ENCODE data around the gene CCDC85B.
A peak's percentile ranks its signal among the peaks of the same experiment; 100 is the strongest.

CCDC85B gene

GRCh38 chr11:65917434-65918210, 27.1 kb downstream of the CCDC85B start:
- no peak for TF ChIP-seq Cebpa-rat (IDR thresholded peaks at IDR 0.05)
- Histone ChIP-seq H3K36me3 (peaks cover 22% of the 10 kb centered on the region), H3K27me3 (no peaks in the 10 kb centered on the region), H3K9ac (peak overlapping the region; percentile 98), H3K9me3 (no peaks in the 10 kb centered on the region), H4K20me1 (peaks cover 37% of the 10 kb centered on the region; the same call in 1 of the 2 replicates), H3K4me3 (peak overlapping the region; percentile 96), H3K4me2 (peak overlapping the region; percentile 96), H3K4me1 (peaks cover 59% of the 10 kb centered on the region), H3K27ac (peak overlapping the region; percentile 95)

- Histone ChIP-seq H4K20me1 (peaks cover 37% of the 10 kb centered on the region; the same call in 1 of the 2 replicates), H3K4me3 (peak within 1 kb of the TSS; percentile 96), H3K9ac (peak within 1 kb of the TSS; percentile 98), H3K4me2 (peak within 1 kb of the TSS; percentile 96), H3K4me1 (peaks cover 54% of the 10 kb centered on the region), H3K36me3 (peaks cover 29% of the 10 kb centered on the region), H3K27ac (peak within 1 kb of the TSS; percentile 95), H3K9me3 (no peaks in the 10 kb centered on the region), H3K27me3 (no peaks in the 10 kb centered on the region)
- no peak for TF ChIP-seq Cebpa-rat (IDR thresholded peaks at IDR 0.05)
Observed at GRCh38 chr11:65918211-65919140, 28.0 kb downstream of the CCDC85B start, which contains the start of gene C11orf68. C11orf68 (minus strand) TSS chr11:65919062; CDS start chr11:65919031, 31 bp downstream.

- Histone ChIP-seq H3K4me2 (peak within 1 kb of the TSS; percentile 96), H3K9ac (peak within 1 kb of the TSS; percentile 98), H3K4me3 (peak within 1 kb of the TSS; percentile 96), H3K4me1 (peaks cover 54% of the 10 kb centered on the region), H4K20me1 (peaks cover 37% of the 10 kb centered on the region; the same call in 1 of the 2 replicates), H3K9me3 (no peaks in the 10 kb centered on the region), H3K27ac (peak within 1 kb of the TSS; percentile 95), H3K36me3 (peaks cover 30% of the 10 kb centered on the region), H3K27me3 (no peaks in the 10 kb centered on the region)
- TF ChIP-seq Cebpa-rat (IDR thresholded peaks at IDR 0.05), result no peak
Observed at GRCh38 chr11:65919141-65919572, 28.7 kb downstream of the CCDC85B start, which contains the start of gene DRAP1. DRAP1 (plus strand) TSS chr11:65919426; CDS start chr11:65919502, 76 bp downstream.

GRCh38 chr11:65919573-65920371, 29.3 kb downstream of the CCDC85B start:
- Histone ChIP-seq H3K4me3 (peak overlapping the region; percentile 84), H3K9ac (peak overlapping the region; percentile 86), H3K9me3 (no peaks in the 10 kb centered on the region), H3K36me3 (peaks cover 36% of the 10 kb centered on the region), H3K27ac (peak overlapping the region; percentile 65), H3K4me1 (peaks cover 49% of the 10 kb centered on the region), H4K20me1 (peaks cover 37% of the 10 kb centered on the region; the same call in 1 of the 2 replicates), H3K4me2 (peak overlapping the region; percentile 94), H3K27me3 (no peaks in the 10 kb centered on the region)
- TF ChIP-seq Cebpa-rat (IDR thresholded peaks at IDR 0.05), result no peak

GRCh38 chr11:65920372-65920802, 29.9 kb downstream of the CCDC85B start:
- peak overlapping the region; percentile 84 for H3K4me3 ChIP-seq
- H3K4me1 ChIP-seq, result peaks cover 43% of the 10 kb centered on the region
- H3K27me3 ChIP-seq, result no peaks in the 10 kb centered on the region
- peaks cover 38% of the 10 kb centered on the region for H3K36me3 ChIP-seq
- no peaks in the 10 kb centered on the region for H3K9me3 ChIP-seq
- TF ChIP-seq Cebpa-rat (IDR thresholded peaks at IDR 0.05), result no peak
- H3K9ac ChIP-seq, result peak overlapping the region; percentile 86
- H4K20me1 ChIP-seq, result peaks cover 32% of the 10 kb centered on the region; the same call in 1 of the 2 replicates
- peak overlapping the region; percentile 94 for H3K4me2 ChIP-seq
- peak overlapping the region; percentile 65 for H3K27ac ChIP-seq

GRCh38 chr11:65921033-65921555, 30.6 kb downstream of the CCDC85B start:
- H3K4me1 ChIP-seq, result peaks cover 36% of the 10 kb centered on the region
- peak overlapping the region; percentile 9; the same call in 1 of the 2 replicates for H3K27ac ChIP-seq
- peaks cover 25% of the 10 kb centered on the region; the same call in 1 of the 2 replicates for H4K20me1 ChIP-seq
- H3K27me3 ChIP-seq, result no peaks in the 10 kb centered on the region
- H3K9ac ChIP-seq, result peak overlapping the region; percentile 45; the same call in 1 of the 2 replicates
- H3K4me3 ChIP-seq, result peak overlapping the region; percentile 84; the same call in 1 of the 2 replicates
- peak overlapping the region; percentile 94 for H3K4me2 ChIP-seq
- peaks cover 38% of the 10 kb centered on the region for H3K36me3 ChIP-seq
- TF ChIP-seq Cebpa-rat (IDR thresholded peaks at IDR 0.05), result no peak
- H3K9me3 ChIP-seq, result no peaks in the 10 kb centered on the region

- Histone ChIP-seq H3K9ac (0 out of 2 replicates have a peak overlapping the region, but pooled peaks have one; percentile 6), H3K27ac (no peak overlapping the region)
Observed at GRCh38 chr11:65921876-65922275, 31.4 kb downstream of the CCDC85B start.

GRCh38 chr11:65922565-65922964, 32.1 kb downstream of the CCDC85B start:
- Histone ChIP-seq H3K27me3 (no peaks in the 10 kb centered on the region), H3K9ac (no peak overlapping the region), H3K27ac (no peak overlapping the region), H3K4me2 (no peak overlapping the region), H3K36me3 (peaks cover 33% of the 10 kb centered on the region), H3K9me3 (no peaks in the 10 kb centered on the region), H3K4me1 (peaks cover 30% of the 10 kb centered on the region), H3K4me3 (no peak overlapping the region), H4K20me1 (peaks cover 10% of the 10 kb centered on the region; the same call in 1 of the 2 replicates)
- TF ChIP-seq Cebpa-rat (IDR thresholded peaks at IDR 0.05), result no peak

More at GRCh38 chr11:65921876-65922275, 31.4 kb downstream of the CCDC85B start:
- TF ChIP-seq Cebpa-rat (IDR thresholded peaks at IDR 0.05), result no peak
- H3K36me3 ChIP-seq, result peaks cover 38% of the 10 kb centered on the region
- no peaks in the 10 kb centered on the region for H3K9me3 ChIP-seq
- H3K27me3 ChIP-seq, result no peaks in the 10 kb centered on the region
- H3K4me2 ChIP-seq, result no peak overlapping the region
- H3K4me3 ChIP-seq, result no peak overlapping the region
- H3K4me1 ChIP-seq, result peaks cover 30% of the 10 kb centered on the region
- H4K20me1 ChIP-seq, result peaks cover 17% of the 10 kb centered on the region; the same call in 1 of the 2 replicates

All from BLaER1 (cell line).